Heart left ventricle (tissue), 16 donors: Measurements from ENCODE around the gene DMPK. TPM values are rescaled to one million over a fixed set of nuclear protein-coding genes. Genes with fewer than 3 reads are reported as not detected.

ENCODE experiments used
- ATAC-seq, 4 donors: fragments of 200-7000 bp; cut with Tn5 transposase; one replicate each; pipeline ENCODE4 v1.9.1; 2020 to 2022; ENCODE audit warnings: moderate library complexity in 4 of 4, mild to moderate bottlenecking in 3 of 4, moderate number of reproducible peaks in 1 of 4
- DNase-seq, 5 donors: peaks; one replicate each; pipeline ENCODE4 v3.0.0-alpha.2; 2020
- H3K27ac ChIP-seq, 12 donors: fragments of 200-600 bp; sonication (generic) in 4 of 12; one replicate each; pipeline versions ENCODE4 v1.5.0 to v1.8.0; 2016 to 2022; ENCODE audit warnings: mild to moderate bottlenecking in 2 of 12
- H3K27me3 ChIP-seq, 9 donors: fragments of 200-600 bp; sonication (generic) in 2 of 9; one replicate each; pipeline versions ENCODE4 v1.5.1 to v1.8.0; 2016 to 2022; ENCODE audit warnings: mild to moderate bottlenecking in 3 of 9
- H3K36me3 ChIP-seq, 9 donors: fragments of 200-600 bp; sonication (generic) in 2 of 9; one replicate each; pipeline versions ENCODE4 v1.5.0 to v1.8.0; 2018 to 2022; ENCODE audit warnings: mild to moderate bottlenecking in 2 of 9
- H3K4me1 ChIP-seq, 12 donors: fragments of 200-600 bp; sonication (generic) in 4 of 12; one replicate each; pipeline versions ENCODE4 v1.5.0 to v1.8.0; 2016 to 2022; ENCODE audit warnings: mild to moderate bottlenecking in 3 of 12
- H3K4me3 ChIP-seq, 12 donors: fragments of 200-600 bp; sonication (generic) in 4 of 12; one replicate each; pipeline versions ENCODE4 v1.5.0 to v1.8.0; 2017 to 2022; ENCODE audit warnings: mild to moderate bottlenecking in 9 of 12, moderate library complexity in 4 of 12
- H3K9me3 ChIP-seq, 12 donors: fragments of 200-600 bp; sonication (generic) in 4 of 12; one replicate each; pipeline versions ENCODE4 v1.5.0 to v1.8.0; 2016 to 2022; ENCODE audit warnings: mild to moderate bottlenecking in 1 of 12
- CTCF ChIP-seq, 12 donors: fragments of 200-600 bp; sonication (generic) in 4 of 12; IDR thresholded peaks; one replicate each; pipeline versions ENCODE4 v1.5.0 to v1.8.0; 2018 to 2022; ENCODE audit warnings: antibody characterized with exemption in 12 of 12, mild to moderate bottlenecking in 5 of 12
- POLR2A ChIP-seq, 2 donors: fragments of 450-650 bp; IDR thresholded peaks; one replicate each; pipeline ENCODE4 v1.6.1; 2017; ENCODE audit warnings: antibody characterized with exemption in 2 of 2, mild to moderate bottlenecking in 2 of 2, moderate library complexity in 2 of 2
- WGBS, 4 donors: extraction: QIAGEN DNeasy Blood & Tissue Kit in 2 of 4; methylation state at CpG; one replicate each; pipeline versions ENCODE4 v1.1.5 to v1.1.7; 2013 to 2018; 5-methylcytosine and 5-hydroxymethylcytosine counted together
- intact Hi-C, 10 donors: fragments of 100-400 bp; cut with DNase I; formaldehyde crosslinking; loops; one replicate each; pipeline versions ENCODE4 v1.11.1 to v1.14.2; 2022
- polyA plus RNA-seq, 2 donors: library from polyadenylated mRNA; stranded (reverse); fragments of 200-250 nt; gene quantifications; one replicate each; pipeline ENCODE4 v1.2.3, GENCODE V29; 2013
- total RNA-seq, 9 donors: library from RNA; depleted of rRNA in 2 of 9; stranded (reverse); fragments of >200 nt in 2 of 9; fragmentation: NEBNext Ultra II Directional in 3 of 9; extraction: Animal tissue kit (Norgen Biotek cat#: 25700) in 3 of 9; gene quantifications; one replicate each; pipeline versions ENCODE4 v1.1.0 to v1.2.4, GENCODE V29; 2016 to 2023
- donor health status: ischemic (EF 13 %, LVEDD 7.1; RV severe dilation, severe dysfunction).
- donor health status: healthy with polysubstance abuse.
- donor health status: DM: no; HTN: yes; CAD: no.
- donor health status: DM: no; HTN: no; CAD: no.
- donor health status: ischemic (EF 25% LVEDD 6.9; RV normal size, moderate dysfunction).
- donor health status: ischemic (EF 25% LVEDD 5.7; RV mildly dilated, moderate dysfunction).
- donor health status: healthy.
- donor health status: DM: yes; HTN: yes; CAD: no.
- donor health status: ischemic (EF 35%, LVEDD 5.7; RV mildly dilated, moderate dysfunction).
- donor health status: nonischemic (EF 11% LVEDD 7.7; RV severe dilation, severe dysfunction).
- donor health status: DM: yes; HTN: yes; CAD: no.
- donor health status: PGD.
- donor health status: ischemic (EF 29% LVEDD 5.4; RV normal size, mild dysfunction).
- donor health status: nonischemic (EF 23%, LVEDD 6.1; RV moderate dilation, normal function).

Gene DMPK
- total and polyA plus RNA-seq, 11 donors = 131 to 778 (median 311) TPM

GRCh38 chr19:45745606-45746005 lies 36.7 kb downstream of the DMPK start:
- 88 to 94% (median 92%) methylated on average over 6 of the region's 6 CpGs for whole genome bisulfite sequencing, 4 donors
- no peak overlapping the region for H3K4me3 ChIP-seq
- H3K4me1 ChIP-seq = no peaks in the 10 kb centered on the region
- no peaks in the 10 kb centered on the region for H3K9me3 ChIP-seq
- ATAC-seq (no peak), DNase-seq (no peak)
- peaks cover 0 to 13% (median 0%) of the 10 kb centered on the region in 9 donors for H3K27me3 ChIP-seq
- no peak overlapping the region for H3K27ac ChIP-seq
- no peaks in the 10 kb centered on the region for H3K36me3 ChIP-seq
- intact Hi-C loops = no loop called here
- TF ChIP-seq POLR2A (IDR thresholded peaks at IDR 0.05) (no peak), CTCF (IDR thresholded peaks at IDR 0.05) (no peak)

- Histone ChIP-seq H3K4me3 (no peak overlapping the region), H3K4me1 (peaks cover 0 to 8% (median 0%) of the 10 kb centered on the region in 12 donors), H3K27me3 (peaks cover 0 to 13% (median 0%) of the 10 kb centered on the region in 9 donors), H3K36me3 (no peaks in the 10 kb centered on the region), H3K27ac (no peak overlapping the region), H3K9me3 (no peaks in the 10 kb centered on the region)
- intact Hi-C loops = no loop called here
- TF ChIP-seq POLR2A (IDR thresholded peaks at IDR 0.05) (no peak), CTCF (IDR thresholded peaks at IDR 0.05) (no peak)
- no peak for ATAC-seq
- 77 to 89% (median 80%) methylated on average over 4 of the region's 4 CpGs for WGBS, 4 donors
- no peak for DNase-seq
Measured at GRCh38 chr19:45742969-45743368, 39.3 kb downstream of the DMPK start.

GRCh38 chr19:45739498-45740439 lies 42.5 kb downstream of the DMPK start:
- TF ChIP-seq POLR2A (IDR thresholded peaks at IDR 0.05) (no peak), CTCF (IDR thresholded peaks at IDR 0.05) (no peak)
- H3K36me3 ChIP-seq = no peaks in the 10 kb centered on the region
- no peaks in the 10 kb centered on the region for H3K9me3 ChIP-seq
- WGBS, 4 donors = 87 to 89% (median 88%) methylated on average over 10 of the region's 10 CpGs
- no peak for DNase-seq
- intact Hi-C loops = no loop called here
- H3K27me3 ChIP-seq = peaks cover 0 to 5% (median 0%) of the 10 kb centered on the region in 9 donors
- peaks cover 0 to 8% (median 0%) of the 10 kb centered on the region in 12 donors for H3K4me1 ChIP-seq
- H3K27ac ChIP-seq = no peak overlapping the region
- no peak overlapping the region for H3K4me3 ChIP-seq
- ATAC-seq = no peak

- H3K4me3 ChIP-seq = no peak within 1 kb of the TSS
- H3K36me3 ChIP-seq = no peaks in the 10 kb centered on the region
- ATAC-seq = no peak
- intact Hi-C loops = loop anchor here in 7 of 10 donors (5.0 kb wide), 2 partner anchors 34 to 41 kb away; partner anchors contain the start of genes SIX5 (in 6 of the 7), QPCTL (in 1 of the 7) and SNRPD2 (in 1 of the 7)
- no peak for DNase-seq
- no peaks in the 10 kb centered on the region for H3K27me3 ChIP-seq
- no peaks in the 10 kb centered on the region for H3K9me3 ChIP-seq
- no peak within 1 kb of the TSS for H3K27ac ChIP-seq
- TF ChIP-seq CTCF (IDR thresholded peaks at IDR 0.05) = no peak
- TF ChIP-seq POLR2A (IDR thresholded peaks at IDR 0.05) = no peak
- 90 to 95% (median 91%) methylated on average over 41 to 59 of the region's 59 CpGs for WGBS, 4 donors
- peaks cover 0 to 21% (median 12%) of the 10 kb centered on the region in 12 donors for H3K4me1 ChIP-seq
Measured at GRCh38 chr19:45733160-45733810, 49.0 kb downstream of the DMPK start, which contains the start of gene MEIOSIN. Gene MEIOSIN, plus strand, starts transcription at chr19:45733439. Its CDS starts 1,938 bp downstream, at chr19:45735377.
